Measurements from ENCODE around the gene STXBP6. TPM values are rescaled to one million over a fixed set of nuclear protein-coding genes. Genes with fewer than 3 reads are reported as not detected.
"Not testable (repeated sequence)": the region's sequence is repeated elsewhere in the genome, so short reads cannot be mapped to it uniquely, and the experiment has no call there.

The STXBP6 gene
- total and polyA plus RNA-seq, 2 experiments from 2014 or later = 19.7 to 29.0 TPM

GRCh38 chr14:24803933-24804494, 245.9 kb downstream of the STXBP6 start (continued):
- TF ChIP-seq CTCF (conservative IDR thresholded peaks at IDR 0.05; ENCODE audit: low read depth in 2 of 2) (no peak), ZNF331 (CRISPR knock-in tag; IDR thresholded peaks at IDR 0.05; ENCODE audit: low read depth) (no peak), ETS1 (IDR thresholded peaks at IDR 0.05) (no peak), EZH2phosphoT487 (IDR thresholded peaks at IDR 0.05; ENCODE audit: unreplicated experiment) (no peak), REST (IDR thresholded peaks at IDR 0.05; ENCODE audit: unreplicated experiment) (no peak), NANOG (IDR thresholded peaks at IDR 0.05; ENCODE audit: borderline replicate concordance) (no peak)

- DNase-seq (ENCODE audit: low spot score); H3K4me3 Mint-ChIP-seq; H3F3A ChIP-seq (replicated peaks; ENCODE audit: low read depth); H3K27ac ChIP-seq (ENCODE audit: low read depth); H4K20me1 ChIP-seq (replicated peaks; ENCODE audit: insufficient read depth); H3K36me3 ChIP-seq (ENCODE audit: insufficient read depth); H3K36me3 Mint-ChIP-seq (ENCODE audit: low read depth); H3K9me3 Mint-ChIP-seq; H3K4me1 Mint-ChIP-seq; ATAC-seq; H3K27me3 Mint-ChIP-seq (ENCODE audit: insufficient read depth, low read depth, poor library complexity); H3K4me1 ChIP-seq (ENCODE audit: insufficient read depth); H3K4me3 ChIP-seq; H3K79me2 ChIP-seq (replicated peaks; ENCODE audit: insufficient read depth); H3K4me2 ChIP-seq; H3K27me3 ChIP-seq (ENCODE audit: insufficient read depth); H3K9me2 ChIP-seq (ENCODE audit: insufficient read depth); H2AFZ ChIP-seq; H3K27ac Mint-ChIP-seq: not testable (repeated sequence)
Measured at GRCh38 chr14:24803426-24803825, 246.5 kb downstream of the STXBP6 start.

- H3K4me3 Mint-ChIP-seq = no peak overlapping the region
- peaks cover 7% of the 10 kb centered on the region for H3K4me1 Mint-ChIP-seq
- Histone ChIP-seq H4K20me1 (replicated peaks; ENCODE audit: insufficient read depth) (no peaks in the 10 kb centered on the region), H3K4me1 (ENCODE audit: insufficient read depth) (no peaks in the 10 kb centered on the region), H3K9me2 (ENCODE audit: insufficient read depth) (0 out of 2 replicates have a peak, but pooled peaks cover 4% of the 10 kb centered on the region), H3K79me2 (replicated peaks; ENCODE audit: insufficient read depth) (no peaks in the 10 kb centered on the region), H3K4me3 (no peak overlapping the region), H3K27me3 (ENCODE audit: insufficient read depth) (no peaks in the 10 kb centered on the region), H3K36me3 (ENCODE audit: insufficient read depth) (no peaks in the 10 kb centered on the region), H3K27ac (ENCODE audit: low read depth) (no peak overlapping the region), H3F3A (replicated peaks; ENCODE audit: low read depth) (no peaks in the 10 kb centered on the region), H3K4me2 (no peak overlapping the region), H2AFZ (no peak overlapping the region)
- no peaks in the 10 kb centered on the region for H3K36me3 Mint-ChIP-seq (ENCODE audit: low read depth)
- DNase-seq (ENCODE audit: low spot score) = peak; percentile 15
- no peaks in the 10 kb centered on the region for H3K9me3 Mint-ChIP-seq
- no peak overlapping the region for H3K27ac Mint-ChIP-seq
- no peaks in the 10 kb centered on the region for H3K27me3 Mint-ChIP-seq (ENCODE audit: insufficient read depth, low read depth, poor library complexity)
- no peak for ATAC-seq
- TF ChIP-seq POLR2AphosphoS5 (IDR thresholded peaks at IDR 0.05; ENCODE audit: low read depth) (no peak), ZNF462 (CRISPR knock-in tag; IDR thresholded peaks at IDR 0.05) (no peak)
Measured at GRCh38 chr14:24802236-24802635, 247.7 kb downstream of the STXBP6 start.

Measured in GM23338 (cell line).